ENCODE results near the gene ZNF521.

GRCh38 chr18:25237571-25238267 is 114.2 kb downstream of the ZNF521 start:
- TF ChIP-seq, protein P1, sequence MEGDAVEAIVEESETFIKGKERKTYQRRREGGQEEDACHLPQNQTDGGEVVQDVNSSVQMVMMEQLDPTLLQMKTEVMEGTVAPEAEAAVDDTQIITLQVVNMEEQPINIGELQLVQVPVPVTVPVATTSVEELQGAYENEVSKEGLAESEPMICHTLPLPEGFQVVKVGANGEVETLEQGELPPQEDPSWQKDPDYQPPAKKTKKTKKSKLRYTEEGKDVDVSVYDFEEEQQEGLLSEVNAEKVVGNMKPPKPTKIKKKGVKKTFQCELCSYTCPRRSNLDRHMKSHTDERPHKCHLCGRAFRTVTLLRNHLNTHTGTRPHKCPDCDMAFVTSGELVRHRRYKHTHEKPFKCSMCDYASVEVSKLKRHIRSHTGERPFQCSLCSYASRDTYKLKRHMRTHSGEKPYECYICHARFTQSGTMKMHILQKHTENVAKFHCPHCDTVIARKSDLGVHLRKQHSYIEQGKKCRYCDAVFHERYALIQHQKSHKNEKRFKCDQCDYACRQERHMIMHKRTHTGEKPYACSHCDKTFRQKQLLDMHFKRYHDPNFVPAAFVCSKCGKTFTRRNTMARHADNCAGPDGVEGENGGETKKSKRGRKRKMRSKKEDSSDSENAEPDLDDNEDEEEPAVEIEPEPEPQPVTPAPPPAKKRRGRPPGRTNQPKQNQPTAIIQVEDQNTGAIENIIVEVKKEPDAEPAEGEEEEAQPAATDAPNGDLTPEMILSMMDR (IDR thresholded peaks at IDR 0.05; ENCODE audit: insufficient read depth, low read depth, low read length): no peak
- TF ChIP-seq EZH2 (IDR thresholded peaks at IDR 0.05; ENCODE audit: insufficient read depth, low read length): no peak
